H1 (cell line): ENCODE data around the gene KRTCAP2. TPM values are rescaled to one million over a fixed set of nuclear protein-coding genes. Genes with fewer than 3 reads are reported as not detected.

Experiments used
- CTCF ChIA-PET: fragments of 300-600 bp; sonication (Branson Sonifier 250); formaldehyde crosslinking; loops from one replicate; lab custom pipeline; 2021; ENCODE audit not compliant: partially characterized antibody; lab: Charles Lee
- POLR2A ChIA-PET: fragments of 300-600 bp; sonication (Branson Sonifier 250); formaldehyde crosslinking; loops from one replicate; lab custom pipeline; 2021; ENCODE audit warnings: inconsistent platforms; ENCODE audit not compliant: partially characterized antibody; lab: Charles Lee
- DNase-seq, 2 experiments: peaks; one replicate each; pipeline versions ENCODE4 v3.0.0 to v3.0.0-alpha.2; 2010 to 2022; ENCODE audit warnings: low spot score in 2 of 2, low read depth in 1 of 2, mixed read lengths in 1 of 2
- FAIRE-seq: peaks from 2 replicates; lab custom pipeline; 2011; peaks lifted over from hg19 to GRCh38; lab: Jason Lieb, UNC
- H2AFZ ChIP-seq: 2 replicates; pipeline ENCODE4 v1.8.1; 2012; ENCODE audit warnings: low read length, inconsistent platforms
- H2AK5ac ChIP-seq: 2 replicates; pipeline ENCODE4 v1.6.1; 2013; ENCODE audit warnings: low read depth, low read length
- H2BK120ac ChIP-seq: replicated peaks from 2 replicates; pipeline ENCODE3; 2013; ENCODE audit warnings: low read depth, low read length, inconsistent platforms
- H2BK12ac ChIP-seq: 2 replicates; pipeline ENCODE4 v1.6.1; 2013; ENCODE audit warnings: low read depth, low read length
- H2BK15ac ChIP-seq: 2 replicates; pipeline ENCODE4 v1.6.1; 2013; ENCODE audit warnings: low read length
- H2BK20ac ChIP-seq: 2 replicates; pipeline ENCODE4 v1.6.1; 2013; ENCODE audit warnings: low read length
- H2BK5ac ChIP-seq: 2 replicates; pipeline ENCODE4 v1.6.1; 2013; ENCODE audit warnings: low read depth, low read length
- H3K14ac ChIP-seq: 2 replicates; pipeline ENCODE4 v1.6.1; 2013; ENCODE audit warnings: inconsistent platforms; ENCODE audit not compliant: insufficient read length
- H3K18ac ChIP-seq: 2 replicates; pipeline ENCODE4 v1.6.1; 2013; ENCODE audit warnings: low read length; ENCODE audit errors: extremely low read depth
- H3K23ac ChIP-seq: 2 replicates; pipeline ENCODE4 v1.6.1; 2013; ENCODE audit warnings: inconsistent platforms; ENCODE audit not compliant: insufficient read length
- H3K23me2 ChIP-seq: 2 replicates; pipeline ENCODE4 v1.6.1; 2013; ENCODE audit warnings: low read depth, low read length
- H3K27ac ChIP-seq: 2 replicates; pipeline ENCODE4 v1.6.1; 2011; ENCODE audit warnings: low read depth, low read length, inconsistent platforms
- H3K27me3 ChIP-seq, 4 experiments: replicated peaks in 1 of 4; 1 replicate in 1 of 4; 2 replicates in 3 of 4; pipeline versions ENCODE4 v1.6.1 to v1.8.1; 2011 to 2013; ENCODE audit warnings: low read length in 3 of 4, mild to moderate bottlenecking in 3 of 4, inconsistent platforms in 2 of 4, mixed read lengths in 2 of 4, moderate library complexity in 1 of 4; ENCODE audit not compliant: control insufficient read depth in 3 of 4, insufficient read depth in 3 of 4; ENCODE audit errors: extremely low read depth in 1 of 4
- H3K36me3 ChIP-seq, 4 experiments: 2 replicates each; pipeline versions ENCODE4 v1.6.1 to v1.8.1; 2011 to 2013; ENCODE audit warnings: mild to moderate bottlenecking in 4 of 4, low read length in 3 of 4, moderate library complexity in 2 of 4, control low read depth in 1 of 4, inconsistent platforms in 1 of 4; ENCODE audit not compliant: insufficient read depth in 4 of 4, control insufficient read depth in 2 of 4
- H3K4ac ChIP-seq: replicated peaks from 2 replicates; pipeline ENCODE3; 2013; ENCODE audit warnings: low read length, low read depth, mixed read lengths, inconsistent platforms; ENCODE audit not compliant: insufficient read length
- H3K4me1 ChIP-seq, 4 experiments: replicated peaks in 1 of 4; 1 replicate in 1 of 4; 2 replicates in 3 of 4; pipeline versions ENCODE4 v1.6.1 to v1.8.1; 2011 to 2013; ENCODE audit warnings: low read length in 3 of 4, inconsistent platforms in 2 of 4, mixed read lengths in 1 of 4; ENCODE audit not compliant: insufficient read depth in 4 of 4, control insufficient read depth in 3 of 4
- H3K4me2 ChIP-seq, 2 experiments: 2 replicates each; pipeline versions ENCODE4 v1.6.1 to v1.8.1; 2011 to 2013; ENCODE audit warnings: low read depth in 2 of 2, low read length in 2 of 2, control low read depth in 1 of 2, inconsistent platforms in 1 of 2, mild to moderate bottlenecking in 1 of 2; ENCODE audit not compliant: insufficient read depth in 1 of 2
- H3K4me3 ChIP-seq, 4 experiments: fragments of 200-600, 300-600 bp in 1 of 4; sonication (generic), shearing (Covaris generic), sonication (Bioruptor Twin) in 1 of 4; 2 replicates each; pipeline versions ENCODE4 v1.5.1 to v1.8.1; 2011 to 2016; ENCODE audit warnings: low read length in 4 of 4, low read depth in 3 of 4, control low read depth in 2 of 4, inconsistent platforms in 2 of 4, mild to moderate bottlenecking in 2 of 4, mixed read lengths in 1 of 4, moderate library complexity in 1 of 4; ENCODE audit not compliant: insufficient read depth in 2 of 4; ENCODE audit errors: extremely low read depth in 1 of 4
- H3K56ac ChIP-seq: replicated peaks from 2 replicates; pipeline ENCODE3; 2013; ENCODE audit warnings: low read depth, mild to moderate bottlenecking, mixed read lengths, low read length, inconsistent platforms; ENCODE audit not compliant: insufficient read length
- H3K79me1 ChIP-seq: 2 replicates; pipeline ENCODE4 v1.6.1; 2013; ENCODE audit warnings: low read depth, low read length, control low read depth
- H3K79me2 ChIP-seq, 2 experiments: 2 replicates each; pipeline versions ENCODE4 v1.6.1 to v1.8.1; 2012 to 2013; ENCODE audit warnings: low read length in 2 of 2, mild to moderate bottlenecking in 2 of 2, inconsistent platforms in 1 of 2; ENCODE audit not compliant: insufficient read depth in 2 of 2, control insufficient read depth in 1 of 2
- H3K9ac ChIP-seq, 4 experiments: replicated peaks in 1 of 4; 1 replicate in 1 of 4; 2 replicates in 3 of 4; pipeline versions ENCODE4 v1.6.1 to v1.8.1; 2011 to 2013; ENCODE audit warnings: low read depth in 3 of 4, low read length in 3 of 4, control low read depth in 2 of 4, mild to moderate bottlenecking in 2 of 4, moderate library complexity in 2 of 4, inconsistent platforms in 1 of 4; ENCODE audit errors: extremely low read depth in 1 of 4
- H3K9me3 ChIP-seq, 2 experiments: 2 replicates each; pipeline versions ENCODE4 v1.6.1 to v1.8.1; 2012 to 2013; ENCODE audit warnings: mild to moderate bottlenecking in 2 of 2, moderate library complexity in 2 of 2, control low read depth in 1 of 2, inconsistent platforms in 1 of 2, low read depth in 1 of 2, low read length in 1 of 2, mixed read lengths in 1 of 2; ENCODE audit not compliant: insufficient read depth in 2 of 2
- H4K20me1 ChIP-seq, 2 experiments: replicated peaks in 1 of 2; 2 replicates each; pipeline versions ENCODE3 to v1.8.1; 2011 to 2013; ENCODE audit warnings: inconsistent platforms in 2 of 2, low read length in 2 of 2, mild to moderate bottlenecking in 1 of 2; ENCODE audit not compliant: insufficient read depth in 2 of 2, control insufficient read depth in 1 of 2
- H4K5ac ChIP-seq: 2 replicates; pipeline ENCODE4 v1.6.1; 2013; ENCODE audit warnings: low read length, low read depth, mixed read lengths, inconsistent platforms; ENCODE audit not compliant: insufficient read length
- H4K8ac ChIP-seq: 2 replicates; pipeline ENCODE4 v1.8.0; 2013; ENCODE audit warnings: mild to moderate bottlenecking, moderate library complexity, low read length, inconsistent platforms; ENCODE audit not compliant: insufficient read depth; ENCODE audit errors: extremely low read depth
- H4K91ac ChIP-seq: replicated peaks from 2 replicates; pipeline ENCODE3; 2013; ENCODE audit warnings: low read length, mixed read lengths, inconsistent platforms; ENCODE audit not compliant: insufficient read length
- CBX8 ChIP-seq: fragments of 300-800, 300-1000 bp; sonication (generic); IDR thresholded peaks from 2 replicates; pipeline ENCODE4 v1.7.1; 2016; ENCODE audit warnings: low read depth, low read length, borderline replicate concordance
- CREB1 ChIP-seq: IDR thresholded peaks from 2 replicates; pipeline ENCODE4 v1.6.1; 2012; ENCODE audit warnings: inconsistent platforms
- SAP30 ChIP-seq: fragments of 300-600 bp; sonication (generic); IDR thresholded peaks from 2 replicates; pipeline ENCODE4 v1.7.1; 2012; ENCODE audit warnings: low read length, moderate library complexity, mild to moderate bottlenecking, inconsistent platforms; ENCODE audit not compliant: insufficient read depth, insufficient replicate concordance
- TBP ChIP-seq: IDR thresholded peaks from 2 replicates; pipeline ENCODE4 v1.6.1; 2011; ENCODE audit warnings: low read depth, low read length, improper control_type of control experiment
- YY1 ChIP-seq: IDR thresholded peaks from 2 replicates; pipeline ENCODE4 v1.6.1; 2011; ENCODE audit warnings: low read depth, mild to moderate bottlenecking, low read length
- WGBS, 2 experiments: shearing (Covaris generic) in 1 of 2; methylation state at CpG; one replicate each; pipeline versions ENCODE4 v1.1.6 to v1.1.7; 2013 to 2015; ENCODE audit warnings: low lambda C conversion rate in 2 of 2, mixed read lengths in 2 of 2, inconsistent platforms in 1 of 2, low coverage in 1 of 2, missing lambda C conversion rate in 1 of 2; ENCODE audit not compliant: insufficient replicate concordance in 2 of 2, insufficient coverage in 1 of 2, insufficient read length in 1 of 2; ENCODE audit errors: extremely low coverage in 1 of 2, missing lambda C conversion rate in 1 of 2; 5-methylcytosine and 5-hydroxymethylcytosine counted together
- polyA plus RNA-seq, 7 experiments: library from polyadenylated mRNA; depleted of rRNA in 3 of 7; stranded (reverse) in 5 of 7; unstranded in 2 of 7; fragments of >200 nt in 5 of 7; fragments of 200-250 nt in 2 of 7; gene quantifications; 1 replicate in 5 of 7; 2 replicates in 1 of 7; 4 replicates in 1 of 7; pipeline versions ENCODE4 v1.2.1 to v1.2.3, GENCODE V29; 2011 to 2013; ENCODE audit warnings: missing spikeins in 2 of 7, mixed read lengths in 2 of 7
- total RNA-seq: library from RNA; stranded (reverse); fragmentation: NEBNext Ultra II Directional; extraction: Animal tissue kit (Norgen Biotek cat#: 25700); gene quantifications from 2 replicates; pipeline ENCODE4 v1.2.1, GENCODE V29; 2021
- TF ChIP-seq, protein P1 (sequence below), 3 experiments: IDR thresholded peaks; 1 replicate in 2 of 3; 2 replicates in 1 of 3; pipeline versions ENCODE4 v1.5.1 to v1.6.1; 2011; ENCODE audit warnings: low read length in 3 of 3, mild to moderate bottlenecking in 3 of 3, inconsistent platforms in 2 of 3, low read depth in 1 of 3, moderate library complexity in 1 of 3; ENCODE audit not compliant: insufficient read depth in 1 of 3; ENCODE audit errors: control extremely low read depth in 1 of 3

The KRTCAP2 gene
- total and polyA plus RNA-seq, 2 of the 8 experiments (the other 6 are each of a cell fraction or from before 2014, with no cell fraction given) = 146 to 317 TPM

DNA sequence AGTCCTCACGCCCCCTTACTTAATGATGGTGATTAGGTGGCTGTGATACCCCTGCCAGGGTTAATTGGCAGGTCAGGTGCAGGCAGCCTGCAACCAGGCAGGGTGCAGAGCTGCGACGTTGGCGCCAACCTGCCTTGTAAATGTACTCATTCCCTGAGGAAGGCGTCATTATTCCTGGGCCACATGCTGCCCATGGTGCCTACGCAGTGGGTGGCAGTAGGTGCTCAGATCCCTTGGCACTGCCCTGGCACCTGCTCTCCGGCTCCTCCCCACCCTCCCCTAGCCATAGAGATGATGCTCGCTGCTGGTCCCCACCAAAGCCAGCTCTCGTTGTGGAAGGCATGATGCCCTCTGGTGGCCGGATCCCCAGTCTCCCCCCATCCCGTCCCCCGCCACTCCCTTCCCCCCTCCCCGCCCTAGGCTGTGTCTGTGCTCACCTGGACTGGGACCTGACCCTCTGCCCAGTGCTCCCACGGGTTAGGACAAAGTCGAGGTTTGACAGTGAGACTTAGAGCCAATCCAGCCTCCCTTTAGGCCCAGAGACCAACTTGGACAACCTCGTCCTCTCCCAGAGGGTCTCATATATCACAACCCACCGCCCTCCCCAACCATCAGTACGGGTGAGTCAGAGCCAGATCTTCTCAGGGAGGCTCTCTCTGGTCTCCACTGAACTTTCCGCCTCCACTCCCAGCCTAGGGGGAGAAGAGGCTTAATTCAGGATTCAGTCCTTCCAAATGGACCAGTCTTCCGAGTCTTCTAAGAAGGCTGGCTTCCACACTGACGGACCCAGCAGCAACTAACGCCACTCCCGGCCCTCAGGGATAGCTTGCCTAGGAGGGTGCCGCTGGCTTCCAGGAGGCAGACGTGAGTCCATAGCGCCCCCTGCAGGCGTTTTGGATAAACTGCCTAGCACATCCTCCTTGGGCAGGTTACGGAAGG lies 5.7 kb downstream of the KRTCAP2 start:
- Histone ChIP-seq H2BK15ac (peak overlapping the region; percentile 100; the same call in 1 of the 2 replicates), H3K14ac (no peak overlapping the region), H3K4ac (peak overlapping the region; percentile 71), H3K18ac (peak overlapping the region; percentile 84), H2BK5ac (peak overlapping the region; percentile 60; the same call in 1 of the 2 replicates), H2AFZ (peak overlapping the region; percentile 89; the same call in 1 of the 2 replicates), H3K27ac (no peak overlapping the region), H2BK12ac (peak overlapping the region; percentile 87; the same call in 1 of the 2 replicates), H3K36me3 (peaks cover 0 to 10% (median 7%) of the 10 kb centered on the region in 4 experiments; a peak in 4 of 8 replicates), H2BK120ac (no peak overlapping the region), H3K23me2 (peaks cover 11% of the 10 kb centered on the region), H4K8ac (0 out of 2 replicates have a peak overlapping the region, but pooled peaks have one; percentile 22), H4K20me1 (no peaks in the 10 kb centered on the region), H4K91ac (peak overlapping the region; percentile 75), H3K9ac (no peak overlapping the region), H3K23ac (no peak overlapping the region), H3K79me2 (peaks cover 0 to 11% of the 10 kb centered on the region in 2 experiments; a peak in 2 of 4 replicates), H3K56ac (no peak overlapping the region), H3K4me3 (peak overlapping the region; percentile 30 to 75 (median 72); a peak in 7 of 8 replicates), H3K4me2 (peak overlapping the region; percentile 63 to 100), H3K9me3 (no peaks in the 10 kb centered on the region), H3K4me1 (peaks cover 5 to 19% (median 13%) of the 10 kb centered on the region in 4 experiments), H3K27me3 (no peaks in the 10 kb centered on the region), H2BK20ac (0 out of 2 replicates have a peak overlapping the region, but pooled peaks have one; percentile 43), H3K79me1 (no peaks in the 10 kb centered on the region), H4K5ac (peak overlapping the region; percentile 46), H2AK5ac (no peak overlapping the region)
- 6% methylated on average over 24 of the region's 28 CpGs; no CpG with 5 or more reads in 1 of the 2 experiments for WGBS, 2 experiments
- ChIA-PET CTCF (interaction anchor here (0.5 to 12.4 kb wide), 36 partner anchors 8 to 309 kb away, joined by 3 to 215 read pairs (median 4); partner anchors contain the start of genes DPM3, EFNA1, EFNA4 and FLAD1), POLR2A (interaction anchor here (0.5 to 3.0 kb wide), 16 partner anchors 8 to 187 kb away, joined by 3 to 24 read pairs (median 4); partner anchors contain the start of gene SLC50A1)
- DNase-seq (peak in 1 of 2 experiments; percentile 96), FAIRE-seq (peak; percentile 66)
- TF ChIP-seq TBP = peak; percentile 7; the same call in 1 of the 2 replicates
- no peak for TF ChIP-seq YY1
- peak; percentile 37; the same call in 1 of the 2 replicates for TF ChIP-seq CREB1
- TF ChIP-seq, protein P1, sequence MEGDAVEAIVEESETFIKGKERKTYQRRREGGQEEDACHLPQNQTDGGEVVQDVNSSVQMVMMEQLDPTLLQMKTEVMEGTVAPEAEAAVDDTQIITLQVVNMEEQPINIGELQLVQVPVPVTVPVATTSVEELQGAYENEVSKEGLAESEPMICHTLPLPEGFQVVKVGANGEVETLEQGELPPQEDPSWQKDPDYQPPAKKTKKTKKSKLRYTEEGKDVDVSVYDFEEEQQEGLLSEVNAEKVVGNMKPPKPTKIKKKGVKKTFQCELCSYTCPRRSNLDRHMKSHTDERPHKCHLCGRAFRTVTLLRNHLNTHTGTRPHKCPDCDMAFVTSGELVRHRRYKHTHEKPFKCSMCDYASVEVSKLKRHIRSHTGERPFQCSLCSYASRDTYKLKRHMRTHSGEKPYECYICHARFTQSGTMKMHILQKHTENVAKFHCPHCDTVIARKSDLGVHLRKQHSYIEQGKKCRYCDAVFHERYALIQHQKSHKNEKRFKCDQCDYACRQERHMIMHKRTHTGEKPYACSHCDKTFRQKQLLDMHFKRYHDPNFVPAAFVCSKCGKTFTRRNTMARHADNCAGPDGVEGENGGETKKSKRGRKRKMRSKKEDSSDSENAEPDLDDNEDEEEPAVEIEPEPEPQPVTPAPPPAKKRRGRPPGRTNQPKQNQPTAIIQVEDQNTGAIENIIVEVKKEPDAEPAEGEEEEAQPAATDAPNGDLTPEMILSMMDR (IDR thresholded peaks at IDR 0.05; ENCODE audit: control extremely low read depth in 1 of 3, insufficient read depth in 1 of 3, low read depth in 1 of 3, low read length in 3 of 3) = peak in 2 of 3 experiments; percentile 98 to 99; a peak in 3 of 4 replicates
- TF ChIP-seq CBX8 = no peak
- TF ChIP-seq SAP30 = peak; percentile 51
